IMR-90 (cell line): Measurements from ENCODE around the gene PTPRN2. TPM values are rescaled to one million over a fixed set of nuclear protein-coding genes. Genes with fewer than 3 reads are reported as not detected.

Source experiments
- ATAC-seq: fragments of 200-7000 bp; cut with Tn5 transposase; 2 replicates; pipeline ENCODE4 v1.9.1; 2020; ENCODE audit warnings: low read depth, mild to moderate bottlenecking, moderate library complexity
- BruUV-seq: library from RNA; stranded (reverse); fragments of 400-500 nt; replicated peaks from 2 replicates; lab custom pipeline; 2021; lab: Mats Ljungman, UMichigan
- CTCF ChIA-PET: fragments of 300-600 bp; formaldehyde crosslinking; extraction: SDS; loops from one replicate; lab custom pipeline; 2021; ENCODE audit warnings: antibody characterized with exemption; lab: Yijun Ruan, JAX
- POLR2A ChIA-PET: fragments of 300-600 bp; sonication (Branson Sonifier 250); formaldehyde crosslinking; loops from one replicate; lab custom pipeline; 2022; ENCODE audit warnings: antibody characterized with exemption; ENCODE audit not compliant: unreplicated experiment; lab: Charles Lee
- DNase-seq: peaks from one replicate; pipeline ENCODE4 v3.0.0; 2013
- H2AFZ ChIP-seq: replicated peaks from 2 replicates; pipeline ENCODE3; 2013; ENCODE audit warnings: low read length, mild to moderate bottlenecking; ENCODE audit not compliant: poor library complexity
- H2AK5ac ChIP-seq: 2 replicates; pipeline ENCODE4 v1.6.1; 2013; ENCODE audit warnings: low read depth, low read length, inconsistent platforms
- H2AK9ac ChIP-seq: replicated peaks from 2 replicates; pipeline ENCODE3; 2013; ENCODE audit warnings: mild to moderate bottlenecking, low read depth, low read length, moderate library complexity; ENCODE audit not compliant: poor library complexity
- H2BK120ac ChIP-seq: 2 replicates; pipeline ENCODE4 v1.6.1; 2013; ENCODE audit warnings: low read depth, low read length, inconsistent platforms
- H2BK15ac ChIP-seq: 3 replicates; pipeline ENCODE4 v1.6.1; 2013; ENCODE audit warnings: low read depth, low read length, inconsistent platforms
- H2BK20ac ChIP-seq: 2 replicates; pipeline ENCODE4 v1.6.1; 2013; ENCODE audit warnings: low read depth, mild to moderate bottlenecking, inconsistent platforms, low read length, moderate library complexity
- H2BK5ac ChIP-seq: 2 replicates; pipeline ENCODE4 v1.6.1; 2013; ENCODE audit warnings: mild to moderate bottlenecking, low read depth, low read length, inconsistent platforms; ENCODE audit not compliant: poor library complexity, severe bottlenecking
- H3K14ac ChIP-seq: replicated peaks from 2 replicates; pipeline ENCODE4 v1.6.1; 2013; ENCODE audit warnings: low read depth, low read length, inconsistent platforms
- H3K18ac ChIP-seq: 2 replicates; pipeline ENCODE4 v1.6.1; 2013; ENCODE audit warnings: low read depth, low read length, control low read depth
- H3K23ac ChIP-seq: 2 replicates; pipeline ENCODE4 v1.6.1; 2013; ENCODE audit warnings: low read depth, low read length, inconsistent platforms
- H3K27ac ChIP-seq: 2 replicates; pipeline ENCODE4 v1.5.1; 2013; ENCODE audit warnings: mild to moderate bottlenecking, control low read depth, low read length; ENCODE audit not compliant: insufficient read depth
- H3K27me3 ChIP-seq: 2 replicates; pipeline ENCODE4 v1.6.1; 2013; ENCODE audit warnings: low read length; ENCODE audit not compliant: control insufficient read depth, insufficient read depth
- H3K36me3 ChIP-seq: 2 replicates; pipeline ENCODE4 v1.6.1; 2013; ENCODE audit warnings: low read length, mixed read lengths; ENCODE audit not compliant: control insufficient read depth, insufficient read depth
- H3K4ac ChIP-seq: 2 replicates; pipeline ENCODE4 v1.6.1; 2013; ENCODE audit warnings: low read depth, low read length, inconsistent platforms
- H3K4me1 ChIP-seq: 2 replicates; pipeline ENCODE4 v1.6.1; 2013; ENCODE audit warnings: low read length, mixed read lengths; ENCODE audit not compliant: control insufficient read depth, insufficient read depth
- H3K4me2 ChIP-seq: 2 replicates; pipeline ENCODE4 v1.6.1; 2013; ENCODE audit warnings: low read depth, mild to moderate bottlenecking, control low read depth, low read length, moderate library complexity
- H3K4me3 ChIP-seq: 2 replicates; pipeline ENCODE4 v1.5.1; 2013; ENCODE audit warnings: low read depth, mild to moderate bottlenecking, control low read depth, low read length, moderate library complexity; ENCODE audit not compliant: insufficient read depth
- H3K56ac ChIP-seq: 2 replicates; pipeline ENCODE4 v1.6.1; 2013; ENCODE audit warnings: low read length, inconsistent platforms; ENCODE audit not compliant: insufficient read depth; ENCODE audit errors: extremely low read depth
- H3K79me1 ChIP-seq, 2 experiments: 2 replicates each; pipeline ENCODE4 v1.6.1; 2013; ENCODE audit warnings: low read length in 2 of 2, inconsistent platforms in 1 of 2, low read depth in 1 of 2
- H3K9ac ChIP-seq: 2 replicates; pipeline ENCODE4 v1.6.1; 2013; ENCODE audit warnings: low read depth, low read length, control low read depth
- H3K9me1 ChIP-seq: 2 replicates; pipeline ENCODE4 v1.6.1; 2013; ENCODE audit warnings: low read length, inconsistent platforms; ENCODE audit not compliant: insufficient read depth
- H3K9me3 ChIP-seq: 2 replicates; pipeline ENCODE4 v1.6.1; 2013; ENCODE audit warnings: low read length; ENCODE audit not compliant: control insufficient read depth, insufficient read depth
- H4K20me1 ChIP-seq: 2 replicates; pipeline ENCODE4 v1.6.1; 2013; ENCODE audit warnings: low read length, inconsistent platforms; ENCODE audit not compliant: insufficient read depth
- H4K5ac ChIP-seq: 2 replicates; pipeline ENCODE4 v1.6.1; 2013; ENCODE audit warnings: mild to moderate bottlenecking, low read depth, low read length, control low read depth
- H4K8ac ChIP-seq, 2 experiments: 2 replicates each; pipeline ENCODE4 v1.6.1; 2013; ENCODE audit warnings: low read depth in 2 of 2, low read length in 2 of 2, control low read depth in 1 of 2, inconsistent platforms in 1 of 2
- H4K91ac ChIP-seq: 2 replicates; pipeline ENCODE4 v1.6.1; 2013; ENCODE audit warnings: low read depth, low read length, inconsistent platforms; ENCODE audit not compliant: insufficient read depth
- BHLHE40 ChIP-seq: fragments of 150-350 bp; IDR thresholded peaks from 2 replicates; pipeline ENCODE4 v1.6.1; 2016; ENCODE audit warnings: mild to moderate bottlenecking, low read depth, low read length
- CEBPB ChIP-seq: IDR thresholded peaks from 2 replicates; pipeline ENCODE4 v1.6.1; 2012; ENCODE audit warnings: low read depth, low read length, improper control_type of control experiment
- CHD1 ChIP-seq: IDR thresholded peaks from 2 replicates; pipeline ENCODE4 v1.6.1; 2012; ENCODE audit warnings: low read depth, low read length, improper control_type of control experiment
- CTCF ChIP-seq: conservative IDR thresholded peaks from 2 replicates; pipeline ENCODE4 v1.5.1; 2012; ENCODE audit warnings: mild to moderate bottlenecking, low read depth, low read length, improper control_type of control experiment
- MXI1 ChIP-seq: IDR thresholded peaks from 2 replicates; pipeline ENCODE4 v1.6.1; 2012; ENCODE audit warnings: low read depth, mild to moderate bottlenecking, low read length, moderate library complexity, borderline replicate concordance
- RCOR1 ChIP-seq: IDR thresholded peaks from 2 replicates; pipeline ENCODE4 v1.6.1; 2012; ENCODE audit warnings: mild to moderate bottlenecking, low read length, improper control_type of control experiment; ENCODE audit not compliant: insufficient replicate concordance
- WGBS, 2 experiments: methylation state at CpG; one replicate each; pipeline versions ENCODE4 v1.1.5 to v1.1.7; 2013; ENCODE audit warnings: missing lambda C conversion rate in 2 of 2; ENCODE audit not compliant: insufficient read length in 1 of 2; ENCODE audit errors: extremely low coverage in 2 of 2; 5-methylcytosine and 5-hydroxymethylcytosine counted together
- dilution Hi-C: fragments of 300-500 bp; cut with HindIII; formaldehyde crosslinking; loops from one replicate; pipeline ENCODE4 v1.14.3; 2018; ENCODE audit warnings: low sequenced_read_pairs; ENCODE audit not compliant: unreplicated experiment
- in situ Hi-C: fragments of 300-500 bp; cut with MboI; formaldehyde crosslinking; loops from 3 replicates; pipeline ENCODE4 v1.14.3; 2019; ENCODE audit warnings: low sequenced_read_pairs, inconsistent platforms, mixed read lengths
- intact Hi-C: fragments of 100-400 bp; cut with micrococcal nuclease; formaldehyde crosslinking; loops from 2 replicates; pipeline ENCODE4 v1.10.0; 2022
- polyA plus RNA-seq, 3 experiments: library from polyadenylated mRNA; depleted of rRNA; stranded (reverse); fragments of >200 nt; gene quantifications; 2 replicates each; pipeline ENCODE4 v1.2.3, GENCODE V29; 2012; ENCODE audit warnings: low replicate concordance in 1 of 3
- total RNA-seq: library from RNA; depleted of rRNA; stranded (reverse); fragments of >200 nt; gene quantifications from 2 replicates; pipeline ENCODE4 v1.2.3, GENCODE V29; 2012

The PTPRN2 gene
- total and polyA plus RNA-seq, 2 of the 4 experiments (the other 2 are of a cell fraction), result 0.03 TPM; not detected in 1

DNA sequence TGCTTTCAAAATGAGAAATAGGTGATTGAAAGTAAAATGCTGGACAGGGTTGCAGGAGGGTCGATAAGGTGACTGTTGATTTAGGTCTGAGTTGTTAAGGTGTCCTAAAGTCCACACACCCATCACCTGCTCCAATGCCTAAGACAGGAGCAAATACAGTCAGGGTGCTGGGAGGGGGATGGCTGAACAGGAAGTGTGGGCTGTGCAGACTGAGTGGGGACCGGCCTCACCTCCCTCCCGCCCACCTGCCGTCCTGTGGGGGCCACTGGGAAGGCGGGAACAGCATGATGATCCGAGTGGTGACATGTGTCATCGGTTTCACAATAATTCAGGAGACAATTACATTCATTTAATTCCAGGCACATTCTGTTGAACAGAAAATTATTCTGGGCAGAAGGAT, 990.1 kb downstream of the PTPRN2 start:
- no peak for TF ChIP-seq CTCF
- TF ChIP-seq CEBPB, result no peak
- TF ChIP-seq CHD1, result no peak
- no peak for TF ChIP-seq RCOR1
- no peak for TF ChIP-seq MXI1
- TF ChIP-seq BHLHE40, result no peak
- H3K14ac ChIP-seq, result no peak overlapping the region
- no peak overlapping the region for H2BK5ac ChIP-seq
- no peaks in the 10 kb centered on the region for H3K79me1 ChIP-seq
- H2BK15ac ChIP-seq, result no peak overlapping the region
- CTCF ChIA-PET, result no interaction called here
- H3K4me1 ChIP-seq, result no peaks in the 10 kb centered on the region
- intact Hi-C loops, result no loop called here
- no peaks in the 10 kb centered on the region for H3K9me1 ChIP-seq
- H4K5ac ChIP-seq, result no peak overlapping the region
- H3K23ac ChIP-seq, result no peak overlapping the region
- no peak overlapping the region for H3K27ac ChIP-seq
- no peak overlapping the region for H2AK5ac ChIP-seq
- dilution Hi-C loops, result no loop called here
- POLR2A ChIA-PET, result no interaction called here
- H3K4me2 ChIP-seq, result no peak overlapping the region
- ATAC-seq (no peak), DNase-seq (no peak)
- H3K4ac ChIP-seq, result no peak overlapping the region
- H2AK9ac ChIP-seq, result no peak overlapping the region
- WGBS, 2 experiments, result 47% methylated on average over 6 of the region's 7 CpGs; no CpG with 5 or more reads in 1 of the 2 experiments
- H3K56ac ChIP-seq, result no peak overlapping the region
- no TSS peak for BruUV-seq
- H3K9me3 ChIP-seq, result peaks cover 50% of the 10 kb centered on the region
- H4K8ac ChIP-seq, result no peak overlapping the region
- no peak overlapping the region for H4K91ac ChIP-seq
- H3K36me3 ChIP-seq, result no peaks in the 10 kb centered on the region
- no peaks in the 10 kb centered on the region for H3K27me3 ChIP-seq
- H2BK120ac ChIP-seq, result no peak overlapping the region
- H3K4me3 ChIP-seq, result no peak overlapping the region
- no peak overlapping the region for H3K9ac ChIP-seq
- no peak overlapping the region for H2BK20ac ChIP-seq
- H2AFZ ChIP-seq, result peak overlapping the region; percentile 33
- H3K18ac ChIP-seq, result no peak overlapping the region
- H4K20me1 ChIP-seq, result no peaks in the 10 kb centered on the region
- in situ Hi-C loops, result no loop called here
